Body of pancreas (tissue), 4 donors: ENCODE measurements around the gene SLC45A1.

Experiments
- CTCF ChIP-seq, 7 experiments: fragments of 450-650 bp in 4 of 7; fragments of 200-600 bp in 3 of 7; sonication (generic) in 3 of 7; IDR thresholded peaks; one replicate each; pipeline ENCODE4 v1.5.1; 2016 to 2019; ENCODE audit warnings: antibody characterized with exemption in 7 of 7
- POLR2A ChIP-seq, 3 donors: fragments of 450-650 bp; IDR thresholded peaks; one replicate each; pipeline ENCODE4 v1.6.1; 2016; ENCODE audit warnings: antibody characterized with exemption in 3 of 3, mild to moderate bottlenecking in 2 of 3

GRCh38 chr1:8352471-8352845 is 34.5 kb downstream of the SLC45A1 start:
- no peak for TF ChIP-seq CTCF (IDR thresholded peaks at IDR 0.05)
- TF ChIP-seq POLR2A (IDR thresholded peaks at IDR 0.05) = no peak
